Mesenchymal stem cell (in vitro differentiated cells and primary cell): ENCODE measurements around the gene EPHA2.
A peak's percentile ranks its signal among the peaks of the same experiment; 100 is the strongest.

Experiments
- DNase-seq: peaks from one replicate; pipeline ENCODE4 v3.0.0-alpha.2; 2013
- H2AFZ ChIP-seq: one replicate; pipeline ENCODE4 v1.6.1; 2013; ENCODE audit warnings: low read depth, mild to moderate bottlenecking, control low read depth, inconsistent platforms, low read length, moderate library complexity
- H2AK5ac ChIP-seq: 2 replicates; pipeline ENCODE4 v1.6.1; 2013; ENCODE audit warnings: low read length, moderate library complexity, mild to moderate bottlenecking, inconsistent platforms; ENCODE audit not compliant: severe bottlenecking
- H2BK120ac ChIP-seq: one replicate; pipeline ENCODE4 v1.6.1; 2013; ENCODE audit warnings: low read depth, mild to moderate bottlenecking, inconsistent platforms, low read length, moderate library complexity
- H2BK12ac ChIP-seq, 2 experiments: one replicate each; pipeline ENCODE4 v1.6.1; 2013; ENCODE audit warnings: inconsistent platforms in 2 of 2, low read length in 2 of 2, mild to moderate bottlenecking in 2 of 2, moderate library complexity in 2 of 2, control low read depth in 1 of 2
- H2BK15ac ChIP-seq: one replicate; pipeline ENCODE4 v1.6.1; 2013; ENCODE audit warnings: mild to moderate bottlenecking, low read depth, inconsistent platforms; ENCODE audit not compliant: poor library complexity, severe bottlenecking
- H2BK5ac ChIP-seq: 2 replicates; pipeline ENCODE4 v1.6.1; 2013; ENCODE audit warnings: low read depth, mild to moderate bottlenecking, low read length, control low read depth, inconsistent platforms; ENCODE audit not compliant: poor library complexity, severe bottlenecking
- H3K14ac ChIP-seq, 2 experiments: one replicate each; pipeline ENCODE4 v1.6.1; 2013; ENCODE audit warnings: inconsistent platforms in 2 of 2, low read length in 2 of 2, control low read depth in 1 of 2, mild to moderate bottlenecking in 1 of 2, moderate library complexity in 1 of 2
- H3K18ac ChIP-seq, 2 experiments: one replicate each; pipeline ENCODE4 v1.6.1; 2013; ENCODE audit warnings: inconsistent platforms in 2 of 2, low read length in 2 of 2, control low read depth in 1 of 2, low read depth in 1 of 2, mild to moderate bottlenecking in 1 of 2
- H3K23ac ChIP-seq, 2 experiments: one replicate each; pipeline ENCODE4 v1.6.1; 2013; ENCODE audit warnings: inconsistent platforms in 2 of 2, low read length in 2 of 2, mild to moderate bottlenecking in 2 of 2, moderate library complexity in 2 of 2, control low read depth in 1 of 2
- H3K27ac ChIP-seq: 2 replicates; pipeline ENCODE4 v1.5.1; 2013; ENCODE audit warnings: mild to moderate bottlenecking, moderate library complexity, low read length, control low read depth, inconsistent platforms; ENCODE audit not compliant: poor library complexity, severe bottlenecking
- H3K27me3 ChIP-seq, 2 experiments: 2 replicates each; pipeline versions ENCODE4 v1.6.1 to v1.7.0; 2013; ENCODE audit warnings: low read length in 2 of 2, mild to moderate bottlenecking in 2 of 2, moderate library complexity in 2 of 2, control low read depth in 1 of 2, inconsistent platforms in 1 of 2; ENCODE audit not compliant: control insufficient read depth in 1 of 2, insufficient read depth in 1 of 2
- H3K36me3 ChIP-seq, 2 experiments: 2 replicates each; pipeline versions ENCODE4 v1.6.1 to v1.7.0; 2013; ENCODE audit warnings: low read length in 2 of 2, control low read depth in 1 of 2, inconsistent platforms in 1 of 2, low read depth in 1 of 2, mild to moderate bottlenecking in 1 of 2; ENCODE audit not compliant: insufficient read depth in 2 of 2, control insufficient read depth in 1 of 2
- H3K4ac ChIP-seq, 2 experiments: one replicate each; pipeline ENCODE4 v1.6.1; 2013; ENCODE audit warnings: inconsistent platforms in 2 of 2, low read length in 2 of 2, mild to moderate bottlenecking in 2 of 2, moderate library complexity in 2 of 2, control low read depth in 1 of 2, low read depth in 1 of 2
- H3K4me1 ChIP-seq: 2 replicates; pipeline ENCODE4 v1.6.1; 2013; ENCODE audit warnings: low read depth, low read length, control low read depth; ENCODE audit not compliant: control insufficient read depth, insufficient read depth
- H3K4me2 ChIP-seq: 2 replicates; pipeline ENCODE4 v1.6.1; 2013; ENCODE audit warnings: low read length, mild to moderate bottlenecking, inconsistent platforms; ENCODE audit not compliant: poor library complexity, severe bottlenecking
- H3K4me3 ChIP-seq, 2 experiments: 2 replicates each; pipeline versions ENCODE4 v1.5.1 to v1.7.0; 2013; ENCODE audit warnings: low read length in 2 of 2, mild to moderate bottlenecking in 2 of 2, control low read depth in 1 of 2, low read depth in 1 of 2; ENCODE audit not compliant: insufficient read depth in 1 of 2
- H3K79me1 ChIP-seq: replicated peaks from 2 replicates; pipeline ENCODE4 v1.6.1; 2013; ENCODE audit warnings: mild to moderate bottlenecking, control low read depth, low read length, inconsistent platforms; ENCODE audit not compliant: poor library complexity, severe bottlenecking
- H3K9ac ChIP-seq: 2 replicates; pipeline ENCODE4 v1.7.0; 2013; ENCODE audit warnings: mild to moderate bottlenecking, low read length, moderate library complexity
- H3K9me3 ChIP-seq: 2 replicates; pipeline ENCODE4 v1.7.0; 2013; ENCODE audit warnings: mild to moderate bottlenecking, low read length; ENCODE audit not compliant: control insufficient read depth
- H4K8ac ChIP-seq: one replicate; pipeline ENCODE4 v1.6.1; 2013; ENCODE audit warnings: inconsistent platforms, mild to moderate bottlenecking, low read length, moderate library complexity
- H4K91ac ChIP-seq: one replicate; pipeline ENCODE4 v1.6.1; 2013; ENCODE audit warnings: mild to moderate bottlenecking, low read length, inconsistent platforms
- WGBS: methylation state at CpG from one replicate; pipeline ENCODE4 v1.1.7; 2013; ENCODE audit warnings: mixed read lengths; 5-methylcytosine and 5-hydroxymethylcytosine counted together

Gene EPHA2

DNA sequence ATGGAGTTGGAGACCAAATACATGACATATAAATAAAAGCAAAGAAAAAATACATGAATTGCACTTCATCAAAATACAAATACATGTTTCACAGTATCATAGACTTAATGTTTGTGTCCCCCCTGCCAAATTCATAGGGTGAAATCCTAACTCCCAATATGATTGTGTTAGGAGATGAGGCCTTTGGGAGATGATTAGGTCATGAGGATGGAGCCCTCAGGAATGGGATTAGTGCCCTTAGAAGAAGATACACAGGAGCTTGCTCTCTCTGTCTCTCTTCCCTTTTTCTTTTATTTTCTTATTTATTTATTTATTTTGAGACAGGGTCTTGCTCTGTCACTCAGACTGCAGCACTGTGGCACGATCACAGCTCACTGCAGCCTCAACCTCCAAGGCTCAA is 56.5 kb downstream of the EPHA2 start:
- H3K14ac ChIP-seq = no peak overlapping the region
- H2AFZ ChIP-seq = no peak overlapping the region
- no peak for DNase-seq
- H4K91ac ChIP-seq = no peak overlapping the region
- no peak overlapping the region for H2BK12ac ChIP-seq
- no peak overlapping the region for H2BK120ac ChIP-seq
- H3K4me2 ChIP-seq = no peak overlapping the region
- no peak overlapping the region for H2BK15ac ChIP-seq
- peaks cover 2% of the 10 kb centered on the region for H3K4me1 ChIP-seq
- no peak overlapping the region for H2AK5ac ChIP-seq
- H3K23ac ChIP-seq = no peak overlapping the region
- 89% methylated on average over 1 of the region's 1 CpG for WGBS
- H3K27ac ChIP-seq = no peak overlapping the region
- H3K27me3 ChIP-seq = peaks cover 0 to 62% of the 10 kb centered on the region in 2 experiments
- H3K4ac ChIP-seq = no peak overlapping the region
- H4K8ac ChIP-seq = no peak overlapping the region
- no peak overlapping the region for H2BK5ac ChIP-seq
- no peak overlapping the region for H3K4me3 ChIP-seq
- no peaks in the 10 kb centered on the region for H3K36me3 ChIP-seq
- peaks cover 2% of the 10 kb centered on the region for H3K9me3 ChIP-seq
- H3K18ac ChIP-seq = no peak overlapping the region
- H3K9ac ChIP-seq = no peak overlapping the region
- no peaks in the 10 kb centered on the region for H3K79me1 ChIP-seq

DNA sequence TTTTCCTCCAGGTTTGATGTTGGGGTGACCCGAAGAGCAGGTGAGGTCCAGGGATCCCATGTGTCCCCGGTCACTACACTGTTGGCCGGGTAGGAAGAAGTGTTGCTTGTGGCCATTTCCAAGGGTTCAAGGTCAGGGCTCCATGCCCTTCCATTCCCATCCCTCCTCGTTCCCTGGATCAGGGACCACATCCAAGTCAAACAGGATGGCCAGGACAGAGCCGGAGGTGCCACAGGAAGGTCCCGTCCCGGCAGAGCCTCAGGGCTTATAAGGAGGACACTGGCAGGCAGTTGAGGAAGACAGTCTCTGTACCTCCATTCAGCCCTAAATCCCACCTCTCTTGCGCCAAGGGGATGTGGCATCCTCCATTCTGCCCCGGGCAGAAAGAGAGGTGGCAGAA is 60.4 kb downstream of the EPHA2 start:
- H2AFZ ChIP-seq = no peak overlapping the region
- WGBS = 84% methylated on average over 9 of the region's 9 CpGs
- DNase-seq = no peak
- H3K27ac ChIP-seq = no peak overlapping the region
- no peaks in the 10 kb centered on the region for H3K36me3 ChIP-seq
- H3K4ac ChIP-seq = no peak overlapping the region
- H3K4me1 ChIP-seq = peaks cover 4% of the 10 kb centered on the region
- H3K23ac ChIP-seq = no peak overlapping the region
- H2BK15ac ChIP-seq = peak overlapping the region; percentile 26
- no peak overlapping the region for H3K4me2 ChIP-seq
- H3K79me1 ChIP-seq = no peaks in the 10 kb centered on the region
- H3K9me3 ChIP-seq = no peaks in the 10 kb centered on the region
- no peak overlapping the region for H2BK5ac ChIP-seq
- H2BK12ac ChIP-seq = no peak overlapping the region
- H3K14ac ChIP-seq = no peak overlapping the region
- no peak overlapping the region for H2BK120ac ChIP-seq
- H3K18ac ChIP-seq = no peak overlapping the region
- H4K8ac ChIP-seq = no peak overlapping the region
- no peak overlapping the region for H2AK5ac ChIP-seq
- no peak overlapping the region for H3K4me3 ChIP-seq
- H3K27me3 ChIP-seq = peaks cover 0 to 75% of the 10 kb centered on the region in 2 experiments
- no peak overlapping the region for H4K91ac ChIP-seq
- no peak overlapping the region for H3K9ac ChIP-seq

DNA sequence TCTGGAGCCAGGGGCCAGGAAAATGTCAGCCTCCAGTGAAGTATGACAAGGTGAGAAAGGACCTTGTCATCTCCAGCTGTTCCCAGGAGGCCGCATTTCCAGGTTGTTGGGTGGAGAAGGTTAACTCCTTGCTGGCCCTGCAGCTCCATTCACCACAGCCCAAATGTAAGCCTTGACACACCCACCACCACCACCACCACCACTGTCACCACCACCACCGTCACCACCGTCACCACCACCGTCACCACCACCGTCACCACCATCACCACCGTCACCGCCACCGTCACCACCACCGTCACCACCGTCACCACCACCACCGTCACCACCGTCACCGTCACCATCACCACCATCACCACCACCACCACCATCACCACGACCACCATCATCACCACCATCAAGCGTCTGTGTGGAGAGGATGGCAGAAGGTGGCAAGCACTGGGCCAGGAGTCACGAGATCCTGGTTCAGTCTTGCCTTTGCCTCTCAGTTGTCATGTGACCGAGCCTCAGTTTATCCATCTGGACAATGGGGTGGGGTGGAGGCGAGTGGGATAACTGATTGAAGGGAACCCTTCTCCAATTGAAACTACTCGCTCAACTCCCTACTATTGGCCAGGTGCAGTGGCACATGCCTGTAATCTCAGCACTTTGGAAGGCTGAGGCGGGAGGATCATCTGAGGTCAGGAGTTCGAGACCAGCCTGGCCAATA is 61.3 kb downstream of the EPHA2 start:
- Histone ChIP-seq H3K9me3 (no peaks in the 10 kb centered on the region), H3K27me3 (peaks cover 0 to 74% of the 10 kb centered on the region in 2 experiments), H3K14ac (no peak overlapping the region), H3K79me1 (no peaks in the 10 kb centered on the region), H3K4ac (no peak overlapping the region), H3K9ac (no peak overlapping the region), H4K91ac (no peak overlapping the region), H3K4me1 (peaks cover 7% of the 10 kb centered on the region), H3K36me3 (no peaks in the 10 kb centered on the region), H2AK5ac (no peak overlapping the region), H3K4me3 (no peak overlapping the region), H2BK15ac (no peak overlapping the region), H3K4me2 (no peak overlapping the region), H4K8ac (no peak overlapping the region), H2BK12ac (no peak overlapping the region), H2AFZ (no peak overlapping the region), H3K23ac (no peak overlapping the region), H3K27ac (no peak overlapping the region), H2BK5ac (no peak overlapping the region), H2BK120ac (no peak overlapping the region), H3K18ac (no peak overlapping the region)
- 90% methylated on average over 20 of the region's 21 CpGs for WGBS
- DNase-seq = no peak

DNA sequence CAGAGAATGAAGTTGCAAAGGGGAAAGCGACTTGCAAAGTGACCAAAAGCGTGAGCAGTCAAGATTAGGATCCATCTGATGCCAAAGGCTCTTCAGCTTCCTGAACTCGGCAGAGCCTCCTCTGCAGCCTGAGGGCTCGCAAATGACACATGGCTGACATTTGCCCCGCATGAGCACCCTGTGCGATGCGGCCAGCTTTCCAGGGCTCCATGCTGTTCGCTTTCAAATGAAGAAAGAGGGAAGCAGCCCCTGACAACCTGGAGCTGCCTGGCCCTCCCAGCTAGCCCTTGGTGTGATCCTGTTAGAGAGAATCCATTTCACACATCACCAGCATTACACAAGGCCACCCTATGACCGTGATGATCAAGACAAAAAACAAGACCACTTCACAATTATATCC is 62.3 kb downstream of the EPHA2 start:
- no peak overlapping the region for H3K18ac ChIP-seq
- no peak overlapping the region for H3K4me2 ChIP-seq
- no peak overlapping the region for H3K4me3 ChIP-seq
- no peak overlapping the region for H3K9ac ChIP-seq
- H2BK5ac ChIP-seq = no peak overlapping the region
- peaks cover 0 to 72% of the 10 kb centered on the region in 2 experiments for H3K27me3 ChIP-seq
- no peaks in the 10 kb centered on the region for H3K79me1 ChIP-seq
- 67% methylated on average over 9 of the region's 9 CpGs for WGBS
- H4K91ac ChIP-seq = no peak overlapping the region
- H3K4ac ChIP-seq = no peak overlapping the region
- H3K23ac ChIP-seq = no peak overlapping the region
- H2BK120ac ChIP-seq = no peak overlapping the region
- H3K4me1 ChIP-seq = peaks cover 16% of the 10 kb centered on the region
- no peak for DNase-seq
- H2BK15ac ChIP-seq = no peak overlapping the region
- no peaks in the 10 kb centered on the region for H3K9me3 ChIP-seq
- H2AFZ ChIP-seq = no peak overlapping the region
- no peak overlapping the region for H3K27ac ChIP-seq
- no peak overlapping the region for H4K8ac ChIP-seq
- H3K36me3 ChIP-seq = no peaks in the 10 kb centered on the region
- H2AK5ac ChIP-seq = no peak overlapping the region
- no peak overlapping the region for H3K14ac ChIP-seq
- no peak overlapping the region for H2BK12ac ChIP-seq
